GM12864 (cell line): ENCODE results near the gene HDHD3.

ENCODE experiments used
- DNase-seq: peaks from one replicate; pipeline ENCODE4 v3.0.0-alpha.2; 2011; ENCODE audit warnings: low read depth
- H3K4me3 ChIP-seq: 2 replicates; pipeline ENCODE4 v1.5.1; 2011; ENCODE audit warnings: mild to moderate bottlenecking, low read depth, low read length, control low read depth
- CTCF ChIP-seq: IDR thresholded peaks from 2 replicates; pipeline ENCODE4 v1.5.1; 2011; ENCODE audit warnings: low read depth, mild to moderate bottlenecking, moderate library complexity, low read length, control low read depth, inconsistent platforms; ENCODE audit errors: missing control alignments

HDHD3 gene

GRCh38 chr9:113359385-113359784, 17.4 kb downstream of the HDHD3 start:
- H3K4me3 ChIP-seq, result no peak overlapping the region
- no peak for DNase-seq
- TF ChIP-seq CTCF, result no peak

DNA sequence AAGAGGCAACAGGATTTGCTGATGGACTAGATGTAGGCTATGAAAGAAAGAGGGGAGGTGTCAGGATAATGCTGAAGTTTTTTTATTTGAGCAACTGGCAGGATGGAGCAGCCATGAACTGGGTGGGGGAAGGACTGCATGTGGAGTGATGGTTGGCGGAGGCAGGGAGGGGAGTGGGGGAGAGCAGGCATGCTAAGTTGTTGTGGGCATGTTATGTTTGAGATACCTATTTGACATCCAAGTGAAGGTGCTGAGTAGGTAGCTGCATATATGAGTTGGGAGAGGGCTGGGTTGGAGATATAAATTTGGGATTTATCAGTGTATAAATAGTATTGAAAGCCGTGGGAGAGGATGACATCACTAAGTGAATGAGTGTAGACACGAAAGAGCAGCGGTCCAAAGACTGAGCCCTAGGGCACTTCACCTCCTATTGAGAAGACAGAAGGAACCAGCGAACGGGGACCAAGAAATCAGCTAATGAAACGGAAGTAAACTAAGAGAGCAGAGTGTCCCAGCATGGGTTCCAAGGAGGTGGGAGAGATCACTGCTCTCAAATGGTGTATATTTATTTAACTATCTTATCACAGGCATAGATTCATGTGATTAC, 20.0 kb downstream of the HDHD3 start:
- no peak overlapping the region for H3K4me3 ChIP-seq
- DNase-seq, result no peak
- no peak for TF ChIP-seq CTCF

DNA sequence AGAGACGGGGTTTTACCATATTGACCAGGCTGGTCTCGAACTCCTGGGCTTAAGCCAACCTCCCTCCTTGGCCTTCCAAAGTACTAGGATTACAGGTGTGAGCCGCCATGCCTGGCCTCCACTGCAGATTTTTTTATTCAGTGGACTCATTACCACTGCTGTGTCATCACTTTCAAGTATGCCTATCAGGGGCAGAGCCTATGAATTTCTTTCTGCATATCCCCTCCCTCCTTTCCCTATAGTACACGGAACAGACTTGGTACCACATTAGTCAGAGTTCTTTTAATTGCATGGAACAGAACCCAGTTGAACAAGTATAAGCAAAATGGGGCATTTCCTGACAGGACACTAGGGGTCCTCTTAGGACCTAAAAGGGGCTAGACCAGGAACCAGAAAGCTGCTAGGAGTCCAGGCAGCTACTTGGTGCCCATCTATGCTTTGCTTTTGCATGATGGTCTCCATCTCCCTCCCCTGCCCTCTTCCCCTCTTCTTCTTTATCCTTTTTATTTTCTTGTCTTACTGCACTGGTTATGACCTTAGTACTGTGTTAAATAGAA, 21.7 kb downstream of the HDHD3 start:
- peak; percentile 15 for TF ChIP-seq CTCF
- no peak overlapping the region for H3K4me3 ChIP-seq
- no peak for DNase-seq

- TF ChIP-seq CTCF, result no peak
- no peak for DNase-seq
- H3K4me3 ChIP-seq, result no peak overlapping the region
Measured at GRCh38 chr9:113352411-113352810, 24.4 kb downstream of the HDHD3 start.

- H3K4me3 ChIP-seq, result no peak overlapping the region
- DNase-seq, result no peak
- TF ChIP-seq CTCF, result no peak
Measured at GRCh38 chr9:113352006-113352405, 24.8 kb downstream of the HDHD3 start.

DNA sequence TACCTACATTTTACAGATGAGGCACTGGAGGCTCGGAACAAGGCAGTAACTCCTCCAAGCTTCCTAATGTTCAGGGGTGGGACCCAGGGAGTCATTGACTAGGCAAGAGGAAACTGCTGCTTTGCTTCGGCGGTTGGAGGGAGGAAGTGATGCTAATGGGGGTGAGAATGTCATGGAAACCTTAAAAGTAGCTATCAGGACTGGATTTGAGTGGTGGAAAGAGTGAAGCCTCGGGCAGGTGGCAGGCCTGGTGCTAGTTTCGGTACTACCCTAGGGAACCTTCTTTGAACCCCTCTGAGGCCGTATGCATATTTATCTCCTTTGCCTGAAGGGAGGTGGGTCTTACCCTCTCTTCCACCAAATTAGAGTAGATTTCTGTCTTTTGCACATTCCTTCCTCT, 25.8 kb downstream of the HDHD3 start:
- DNase-seq, result peak; percentile 29
- H3K4me3 ChIP-seq, result no peak overlapping the region
- TF ChIP-seq CTCF, result no peak

DNA sequence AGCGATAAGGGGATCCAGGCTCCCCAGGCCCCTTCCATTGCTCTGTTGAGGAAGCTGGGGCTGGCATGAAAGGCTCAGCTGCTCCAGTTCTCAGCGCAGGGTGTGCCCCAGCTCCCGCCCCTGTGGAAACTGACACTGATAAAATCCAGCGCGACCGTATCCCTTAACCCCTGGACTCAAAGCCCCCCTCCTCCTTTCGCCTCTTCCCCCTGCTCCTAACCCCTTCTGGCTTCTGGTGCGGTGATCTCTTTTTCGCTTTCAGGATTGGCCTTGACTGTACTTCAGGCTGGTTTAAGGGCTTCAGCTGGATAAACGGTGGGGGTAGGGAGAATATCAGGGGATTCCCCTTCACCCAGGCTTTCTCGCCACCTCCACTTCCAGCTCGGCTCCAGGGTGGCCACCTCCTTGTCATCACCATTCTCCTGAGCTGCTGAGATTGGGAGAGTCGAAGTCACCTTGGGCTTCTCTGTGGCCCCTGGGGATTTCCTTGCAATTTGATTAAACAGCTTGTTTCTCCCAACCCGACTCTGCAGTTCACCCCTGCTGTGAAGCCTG, 26.6 kb downstream of the HDHD3 start:
- no peak for DNase-seq
- H3K4me3 ChIP-seq, result peak overlapping the region; percentile 72
- no peak for TF ChIP-seq CTCF
